Lung (tissue), 12 donors: ENCODE results near the gene BCL2L12. TPM values are rescaled to one million over a fixed set of nuclear protein-coding genes. Genes with fewer than 3 reads are reported as not detected.

ENCODE experiments used
- ATAC-seq: fragments of 200-7000 bp; cut with Tn5 transposase; one replicate; pipeline ENCODE4 v1.9.1; 2020; ENCODE audit warnings: moderate number of reproducible peaks; ENCODE audit not compliant: insufficient read depth, low FRiP score
- DNase-seq, 3 donors: peaks; one replicate each; pipeline ENCODE4 v3.0.0-alpha.2; 2013 to 2017
- H3K27ac ChIP-seq, 2 donors: one replicate each; pipeline ENCODE4 v1.5.1; 2013; ENCODE audit warnings: mild to moderate bottlenecking in 2 of 2, moderate library complexity in 2 of 2, control low read depth in 1 of 2, inconsistent platforms in 1 of 2, low read depth in 1 of 2, low read length in 1 of 2
- H3K27me3 ChIP-seq, 3 donors: one replicate each; pipeline ENCODE4 v1.5.1; 2013; ENCODE audit warnings: low read length in 2 of 3; ENCODE audit not compliant: control insufficient read depth in 3 of 3, insufficient read depth in 3 of 3
- H3K36me3 ChIP-seq, 4 donors: one replicate each; pipeline ENCODE4 v1.5.1; 2013; ENCODE audit warnings: low read length in 4 of 4, mild to moderate bottlenecking in 1 of 4, moderate library complexity in 1 of 4; ENCODE audit not compliant: control insufficient read depth in 4 of 4, insufficient read depth in 4 of 4
- H3K4me1 ChIP-seq, 5 donors: one replicate each; pipeline ENCODE4 v1.5.1; 2013; ENCODE audit warnings: low read length in 5 of 5, mild to moderate bottlenecking in 2 of 5, moderate library complexity in 1 of 5; ENCODE audit not compliant: control insufficient read depth in 5 of 5, insufficient read depth in 5 of 5
- H3K4me3 ChIP-seq: one replicate; pipeline ENCODE4 v1.5.1; 2013; ENCODE audit warnings: mild to moderate bottlenecking, control low read depth, moderate library complexity
- H3K9ac ChIP-seq, 2 donors: one replicate each; pipeline ENCODE4 v1.5.1; 2013; ENCODE audit warnings: low read length in 2 of 2, control low read depth in 1 of 2; ENCODE audit not compliant: insufficient read depth in 1 of 2
- H3K9me3 ChIP-seq, 4 donors: one replicate each; pipeline ENCODE4 v1.5.1; 2013; ENCODE audit warnings: low read length in 3 of 4, mild to moderate bottlenecking in 1 of 4, moderate library complexity in 1 of 4; ENCODE audit not compliant: control insufficient read depth in 4 of 4, insufficient read depth in 3 of 4
- WGBS, 2 donors: extraction: QIAGEN DNeasy Blood & Tissue Kit; methylation state at CpG; one replicate each; pipeline ENCODE4 v1.1.7; 2013; 5-methylcytosine and 5-hydroxymethylcytosine counted together
- polyA plus RNA-seq, 2 donors: library from polyadenylated mRNA; stranded (reverse); fragments of 200-250 nt; gene quantifications; one replicate each; pipeline ENCODE4 v1.2.1, GENCODE V29; 2013
- total RNA-seq, 2 donors: library from RNA; depleted of rRNA in 1 of 2; stranded (reverse); fragments of >200 nt in 1 of 2; gene quantifications; one replicate each; pipeline ENCODE4 v1.2.1, GENCODE V29; 2014 to 2021
- TF ChIP-seq, protein P1 (sequence below): IDR thresholded peaks from 2 replicates; pipeline ENCODE4 v1.5.1; 2012; ENCODE audit warnings: mild to moderate bottlenecking; ENCODE audit errors: control extremely low read depth, extremely low read depth
- donor health status: control.
- donor health status: control.
- donor health status: Bipolar disorder and iron deficiency.
- donor health status: healthy.
- donor health status: DM: yes; HTN: yes; CAD: no.

Gene BCL2L12
- total and polyA plus RNA-seq, 4 donors: 3.5 to 26.1 (median 20.9) TPM

DNA sequence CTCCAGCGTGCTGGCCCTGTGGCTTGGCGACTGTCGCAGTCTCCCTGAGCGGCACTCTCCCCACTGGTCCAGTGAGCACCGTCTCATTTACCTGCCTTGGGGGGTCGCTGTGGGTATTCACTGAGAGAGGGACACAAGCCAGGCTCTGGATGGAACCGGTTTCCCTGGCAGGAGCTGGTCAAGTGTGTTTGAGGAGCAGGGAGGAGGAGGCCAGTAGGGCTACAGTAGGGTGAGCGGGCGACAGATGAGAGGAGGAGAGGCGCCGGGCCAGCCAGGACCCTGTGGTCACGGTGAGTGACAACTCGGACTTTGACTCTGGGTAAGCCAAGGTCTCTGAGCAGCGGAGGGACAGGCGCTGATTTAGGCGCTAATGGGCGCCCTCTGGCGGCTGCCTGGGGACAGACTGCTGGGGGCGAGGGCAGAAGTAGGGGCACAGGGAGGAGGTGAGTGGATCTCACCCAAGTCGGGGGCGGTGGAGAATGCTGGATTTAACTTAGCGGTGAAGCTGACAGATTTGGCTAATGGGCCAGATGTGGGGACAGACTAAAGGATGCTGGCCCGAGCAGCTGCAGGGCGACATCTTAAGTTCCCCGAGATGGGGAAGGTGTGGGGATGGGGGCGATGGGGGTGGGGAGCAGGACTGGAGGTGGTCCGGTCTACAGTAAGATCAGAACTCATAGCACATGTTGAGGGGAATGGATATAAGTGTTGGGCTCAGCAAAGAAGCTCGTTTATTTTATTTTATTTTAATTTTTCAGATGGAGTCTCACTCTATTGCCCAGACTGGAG, 6.6 kb downstream of the BCL2L12 start:
- 26 to 33% methylated on average over 26 to 28 of the region's 28 CpGs for WGBS, 2 donors
- peak; percentile 68 to 71 (median 71) for DNase-seq
- Histone ChIP-seq H3K27me3 (no peaks in the 10 kb centered on the region), H3K4me3 (no peak overlapping the region), H3K9ac (no peak overlapping the region), H3K36me3 (peaks cover 0 to 7% (median 2%) of the 10 kb centered on the region in 4 donors), H3K27ac (peak overlapping the region in 1 of 2 donors; percentile 68), H3K4me1 (peaks cover 0 to 9% (median 4%) of the 10 kb centered on the region in 5 donors), H3K9me3 (no peaks in the 10 kb centered on the region)
- ATAC-seq: no peak
- TF ChIP-seq, protein P1, sequence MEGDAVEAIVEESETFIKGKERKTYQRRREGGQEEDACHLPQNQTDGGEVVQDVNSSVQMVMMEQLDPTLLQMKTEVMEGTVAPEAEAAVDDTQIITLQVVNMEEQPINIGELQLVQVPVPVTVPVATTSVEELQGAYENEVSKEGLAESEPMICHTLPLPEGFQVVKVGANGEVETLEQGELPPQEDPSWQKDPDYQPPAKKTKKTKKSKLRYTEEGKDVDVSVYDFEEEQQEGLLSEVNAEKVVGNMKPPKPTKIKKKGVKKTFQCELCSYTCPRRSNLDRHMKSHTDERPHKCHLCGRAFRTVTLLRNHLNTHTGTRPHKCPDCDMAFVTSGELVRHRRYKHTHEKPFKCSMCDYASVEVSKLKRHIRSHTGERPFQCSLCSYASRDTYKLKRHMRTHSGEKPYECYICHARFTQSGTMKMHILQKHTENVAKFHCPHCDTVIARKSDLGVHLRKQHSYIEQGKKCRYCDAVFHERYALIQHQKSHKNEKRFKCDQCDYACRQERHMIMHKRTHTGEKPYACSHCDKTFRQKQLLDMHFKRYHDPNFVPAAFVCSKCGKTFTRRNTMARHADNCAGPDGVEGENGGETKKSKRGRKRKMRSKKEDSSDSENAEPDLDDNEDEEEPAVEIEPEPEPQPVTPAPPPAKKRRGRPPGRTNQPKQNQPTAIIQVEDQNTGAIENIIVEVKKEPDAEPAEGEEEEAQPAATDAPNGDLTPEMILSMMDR: peak; percentile 77

DNA sequence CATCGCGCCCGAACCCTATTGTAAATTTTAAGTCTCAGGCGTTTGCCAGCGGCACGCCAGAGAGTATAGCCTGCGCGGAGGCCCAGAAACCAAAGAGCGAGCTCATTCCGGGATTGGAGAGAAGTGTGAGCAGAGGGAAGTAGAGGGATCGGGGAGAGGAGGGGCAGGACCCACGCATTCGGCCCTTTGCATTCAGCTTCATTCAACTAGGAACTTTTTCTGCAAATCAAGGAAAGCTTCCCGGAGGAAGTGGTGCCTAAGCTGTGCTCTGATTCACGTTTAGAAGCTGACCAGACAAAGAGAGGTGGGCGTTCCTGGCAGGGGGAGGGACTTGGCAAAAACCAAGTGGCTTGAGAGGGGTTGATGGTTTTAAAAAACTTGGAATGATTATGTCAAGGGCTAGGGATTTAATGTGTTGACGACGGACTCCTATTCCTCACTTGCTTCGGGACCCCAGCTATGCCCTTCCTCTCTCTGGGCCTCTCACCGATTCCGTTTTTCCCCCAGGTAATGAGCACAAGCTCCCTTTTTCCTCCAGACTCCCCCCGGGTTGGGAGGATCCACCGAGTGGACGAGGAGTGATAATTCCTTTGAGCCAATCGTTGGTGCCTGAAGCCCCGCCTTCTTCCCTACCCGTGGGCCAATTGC, 10.5 kb downstream of the BCL2L12 start:
- H3K4me1 ChIP-seq: peaks cover 9 to 36% (median 16%) of the 10 kb centered on the region in 5 donors
- H3K36me3 ChIP-seq: peaks cover 0 to 8% (median 4%) of the 10 kb centered on the region in 4 donors
- DNase-seq: peak in 1 of 3 donors; percentile 97
- WGBS, 2 donors: 1 to 2% methylated on average over 27 of the region's 27 CpGs
- H3K9me3 ChIP-seq: no peaks in the 10 kb centered on the region
- no peaks in the 10 kb centered on the region for H3K27me3 ChIP-seq
- no peak overlapping the region for H3K4me3 ChIP-seq
- no peak for ATAC-seq
- H3K27ac ChIP-seq: peak overlapping the region; percentile 82 to 93
- peak overlapping the region in 1 of 2 donors; percentile 88 for H3K9ac ChIP-seq
- TF ChIP-seq, protein P1: no peak

DNA sequence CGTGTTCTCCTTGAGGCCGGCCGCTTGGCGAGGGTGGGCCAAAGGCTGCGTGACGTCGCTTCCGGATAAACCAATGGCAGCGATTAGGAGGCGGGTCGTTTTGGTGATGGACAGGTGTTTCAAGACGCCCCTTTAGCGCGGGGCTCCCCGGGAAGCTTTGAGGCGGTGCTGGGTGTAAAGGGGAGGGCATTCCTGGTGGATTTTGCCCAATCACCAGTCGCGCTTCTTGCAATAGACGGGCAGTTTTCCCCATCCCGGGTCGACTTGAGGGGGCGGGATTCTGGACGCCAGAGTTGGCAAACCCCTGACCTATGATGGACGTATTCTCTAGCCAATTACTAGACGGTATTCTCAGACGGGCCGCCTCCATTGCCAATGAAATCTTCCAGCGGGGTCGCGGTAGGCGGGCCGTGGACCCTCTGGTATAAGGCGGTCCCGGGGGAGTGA, 11.1 kb downstream of the BCL2L12 start:
- H3K27me3 ChIP-seq: no peaks in the 10 kb centered on the region
- peaks cover 0 to 10% (median 5%) of the 10 kb centered on the region in 4 donors for H3K36me3 ChIP-seq
- no peaks in the 10 kb centered on the region for H3K9me3 ChIP-seq
- peak overlapping the region; percentile 90 to 91 for H3K27ac ChIP-seq
- 0% methylated on average over 34 of the region's 34 CpGs for WGBS, 2 donors
- ATAC-seq (peak; percentile 84), DNase-seq (peak; percentile 100)
- peak overlapping the region in 1 of 2 donors; percentile 81 for H3K9ac ChIP-seq
- peak overlapping the region; percentile 83 for H3K4me3 ChIP-seq
- H3K4me1 ChIP-seq: peaks cover 9 to 36% (median 16%) of the 10 kb centered on the region in 5 donors
- TF ChIP-seq, protein P1: no peak
